Muscle of leg (tissue), 11 donors: ENCODE results near the gene MAD1L1. TPM values are rescaled to one million over a fixed set of nuclear protein-coding genes. Genes with fewer than 3 reads are reported as not detected.
A peak's percentile ranks its signal among the peaks of the same experiment; 100 is the strongest.
"Not testable (repeated sequence)": the region's sequence is repeated elsewhere in the genome, so short reads cannot be mapped to it uniquely, and the experiment has no call there.

ENCODE experiments used
- DNase-seq: peaks from one replicate; pipeline ENCODE4 v3.0.0; 2013
- H3K27ac ChIP-seq: one replicate; pipeline ENCODE4 v1.5.1; 2013; ENCODE audit warnings: mild to moderate bottlenecking, low read length, control low read depth
- H3K27me3 ChIP-seq: one replicate; pipeline ENCODE4 v1.6.1; 2013; ENCODE audit warnings: low read length; ENCODE audit not compliant: control insufficient read depth, insufficient read depth
- H3K36me3 ChIP-seq: one replicate; pipeline ENCODE4 v1.6.1; 2013; ENCODE audit warnings: low read length; ENCODE audit not compliant: control insufficient read depth, insufficient read depth
- H3K4me1 ChIP-seq: one replicate; pipeline ENCODE4 v1.6.1; 2013; ENCODE audit warnings: low read length; ENCODE audit not compliant: control insufficient read depth, insufficient read depth
- H3K4me3 ChIP-seq: one replicate; pipeline ENCODE4 v1.5.1; 2013; ENCODE audit warnings: low read length, control low read depth
- H3K9me3 ChIP-seq: replicated peaks from 2 replicates; pipeline ENCODE4 v1.6.1; 2013; ENCODE audit warnings: low read depth, low read length; ENCODE audit not compliant: control insufficient read depth
- WGBS: methylation state at CpG from one replicate; pipeline ENCODE4 v1.1.5; 2013; ENCODE audit warnings: missing lambda C conversion rate; ENCODE audit not compliant: insufficient coverage; 5-methylcytosine and 5-hydroxymethylcytosine counted together
- polyA plus RNA-seq, 8 donors: library from polyadenylated mRNA; unstranded; fragments of 120-200 nt; gene quantifications; one replicate each; pipeline versions ENCODE4 v1.2.1 to v1.2.3, GENCODE V29; 2013; ENCODE audit warnings: inconsistent platforms in 1 of 8, low replicate concordance in 1 of 8; ENCODE audit not compliant: insufficient read length in 8 of 8, insufficient read depth in 1 of 8
- total RNA-seq: library from RNA; stranded (reverse); fragments of 120-200 nt; gene quantifications from one replicate; pipeline ENCODE4 v1.2.4, GENCODE V29; 2013

The MAD1L1 gene
- total and polyA plus RNA-seq, 9 donors: 19.1 to 38.7 (median 21.8) TPM

GRCh38 chr7:1844951-1845390 lies 387.8 kb downstream of the MAD1L1 start:
- 89% methylated on average over 16 of the region's 16 CpGs for WGBS
- no peak for DNase-seq

DNA sequence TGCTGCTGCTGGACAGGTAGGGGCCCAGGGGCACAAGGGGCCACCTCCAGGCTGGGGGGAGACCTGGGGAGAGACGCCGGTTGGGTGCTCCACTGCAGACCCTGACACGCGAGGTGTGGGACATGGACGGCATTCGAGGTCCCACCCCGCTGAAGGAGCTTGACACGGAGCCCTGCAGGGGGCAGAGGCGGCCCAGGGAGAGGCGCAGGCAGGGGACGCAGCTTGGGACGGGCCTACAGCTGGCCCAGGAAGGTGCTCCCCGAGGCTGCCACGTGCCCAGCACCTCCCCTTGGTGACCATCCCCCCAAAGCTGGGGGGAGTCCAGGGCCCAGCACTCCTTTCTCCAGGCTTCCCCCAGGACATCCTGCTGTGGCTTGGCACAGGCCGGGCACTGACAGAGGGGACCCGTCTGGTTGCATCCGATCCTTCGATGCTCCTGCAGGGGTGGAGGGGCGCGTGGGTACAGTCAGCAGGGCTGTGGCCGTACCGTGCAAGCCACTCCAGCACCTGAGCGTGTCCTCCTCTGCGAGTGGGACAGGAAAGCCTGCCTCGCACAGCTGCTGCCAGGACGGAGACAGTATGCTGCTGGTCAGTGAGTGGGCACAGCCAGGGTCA lies 388.3 kb downstream of the MAD1L1 start:
- Histone ChIP-seq H3K9me3 (no peaks in the 10 kb centered on the region), H3K27ac (no peak overlapping the region), H3K4me1 (peaks cover 39% of the 10 kb centered on the region), H3K27me3 (no peaks in the 10 kb centered on the region), H3K4me3 (no peak overlapping the region), H3K36me3 (no peaks in the 10 kb centered on the region)
- 83% methylated on average over 26 of the region's 26 CpGs for WGBS
- no peak for DNase-seq

More at GRCh38 chr7:1844951-1845390, 387.8 kb downstream of the MAD1L1 start:
- no peaks in the 10 kb centered on the region for H3K36me3 ChIP-seq
- H3K9me3 ChIP-seq: no peaks in the 10 kb centered on the region
- peaks cover 39% of the 10 kb centered on the region for H3K4me1 ChIP-seq
- no peak overlapping the region for H3K27ac ChIP-seq
- no peaks in the 10 kb centered on the region for H3K27me3 ChIP-seq
- no peak overlapping the region for H3K4me3 ChIP-seq

DNA sequence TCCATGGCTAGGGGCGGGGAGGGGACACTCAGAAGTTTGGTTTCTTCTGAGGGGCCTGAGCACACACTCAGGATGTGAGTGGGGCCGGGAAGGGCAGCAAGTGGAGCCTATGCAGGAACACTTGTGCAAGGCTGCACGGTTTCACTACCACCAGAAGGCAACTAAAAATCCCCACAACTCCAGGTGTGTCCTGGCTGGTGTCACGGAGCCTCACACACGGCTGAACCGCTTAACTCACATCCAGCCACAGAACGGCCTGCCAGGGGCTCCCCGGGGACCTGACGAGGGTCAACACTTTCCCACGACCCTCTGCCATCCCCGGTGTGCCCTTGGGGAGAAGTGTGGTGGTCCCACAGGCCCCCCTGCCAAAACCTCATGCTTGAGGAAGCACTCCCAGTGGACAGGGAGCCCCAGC lies 388.8 kb downstream of the MAD1L1 start:
- WGBS: no CpG with 5 or more reads among the region's 11 CpGs
- no peaks in the 10 kb centered on the region for H3K36me3 ChIP-seq

GRCh38 chr7:1843271-1843861 lies 389.4 kb downstream of the MAD1L1 start:
- peak overlapping the region; percentile 76 for H3K27ac ChIP-seq
- 32% methylated on average over 15 of the region's 26 CpGs for WGBS
- DNase-seq: peak; percentile 76

More for the DNA sequence above, 388.8 kb downstream of the MAD1L1 start:
- H3K27ac ChIP-seq: peak overlapping the region; percentile 76
- no peak overlapping the region for H3K4me3 ChIP-seq
- H3K9me3 ChIP-seq: no peaks in the 10 kb centered on the region
- no peak for DNase-seq
- peaks cover 39% of the 10 kb centered on the region for H3K4me1 ChIP-seq
- no peaks in the 10 kb centered on the region for H3K27me3 ChIP-seq

DNA sequence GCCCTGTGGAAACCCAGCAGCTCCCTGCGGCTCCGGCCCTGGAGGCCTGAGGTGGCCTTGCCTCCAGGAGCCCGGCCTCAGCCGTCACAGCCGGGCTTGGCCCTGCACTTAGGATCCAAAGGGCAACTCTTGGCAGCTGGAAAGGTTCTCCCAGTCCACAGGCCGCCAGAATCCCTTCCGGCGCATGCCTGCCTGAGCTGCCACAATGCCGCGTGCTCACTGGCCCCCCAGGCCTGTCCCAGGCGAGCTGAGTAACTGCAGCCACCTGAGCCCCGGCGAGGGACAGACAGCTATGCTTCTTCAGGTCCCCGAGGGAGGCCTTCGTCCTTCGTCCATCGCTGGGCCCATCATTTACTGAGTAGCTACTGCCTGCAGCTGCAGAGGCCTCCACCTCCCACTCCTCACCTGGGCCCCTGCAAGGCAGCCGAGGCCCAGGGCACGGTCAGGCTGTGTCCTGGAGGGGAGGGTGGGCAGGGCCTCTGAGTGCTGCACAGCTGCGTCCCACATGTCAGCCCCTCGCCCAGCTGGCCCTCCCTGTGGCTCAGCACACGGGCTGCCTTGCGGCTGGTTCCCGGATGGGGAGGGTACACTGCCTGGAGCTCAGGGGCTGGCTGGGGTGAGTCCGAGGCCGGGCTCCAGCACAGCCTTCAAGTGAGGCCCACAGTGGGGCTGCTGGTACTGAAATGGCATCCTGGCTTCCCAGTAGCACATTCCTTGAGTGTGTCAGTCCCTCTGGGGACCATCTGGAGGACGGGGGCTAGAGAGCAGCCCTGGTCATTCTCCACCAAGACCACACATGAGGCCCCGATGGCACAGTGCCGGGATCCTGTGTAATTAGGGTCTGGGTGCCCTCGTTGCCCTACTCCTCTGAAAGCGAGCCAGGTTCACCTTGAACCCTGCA lies 390.2 kb downstream of the MAD1L1 start:
- H3K4me1 ChIP-seq: peaks cover 39% of the 10 kb centered on the region
- H3K27ac ChIP-seq: peak overlapping the region; percentile 76
- no peaks in the 10 kb centered on the region for H3K9me3 ChIP-seq
- no peak overlapping the region for H3K4me3 ChIP-seq
- DNase-seq: peak; percentile 77
- H3K27me3 ChIP-seq: no peaks in the 10 kb centered on the region
- H3K36me3 ChIP-seq: no peaks in the 10 kb centered on the region
- 49% methylated on average over 28 of the region's 31 CpGs for WGBS

More at GRCh38 chr7:1843271-1843861, 389.4 kb downstream of the MAD1L1 start:
- no peaks in the 10 kb centered on the region for H3K9me3 ChIP-seq
- no peaks in the 10 kb centered on the region for H3K36me3 ChIP-seq
- H3K27me3 ChIP-seq: no peaks in the 10 kb centered on the region
- H3K4me3 ChIP-seq: no peak overlapping the region
- peaks cover 39% of the 10 kb centered on the region for H3K4me1 ChIP-seq

DNA sequence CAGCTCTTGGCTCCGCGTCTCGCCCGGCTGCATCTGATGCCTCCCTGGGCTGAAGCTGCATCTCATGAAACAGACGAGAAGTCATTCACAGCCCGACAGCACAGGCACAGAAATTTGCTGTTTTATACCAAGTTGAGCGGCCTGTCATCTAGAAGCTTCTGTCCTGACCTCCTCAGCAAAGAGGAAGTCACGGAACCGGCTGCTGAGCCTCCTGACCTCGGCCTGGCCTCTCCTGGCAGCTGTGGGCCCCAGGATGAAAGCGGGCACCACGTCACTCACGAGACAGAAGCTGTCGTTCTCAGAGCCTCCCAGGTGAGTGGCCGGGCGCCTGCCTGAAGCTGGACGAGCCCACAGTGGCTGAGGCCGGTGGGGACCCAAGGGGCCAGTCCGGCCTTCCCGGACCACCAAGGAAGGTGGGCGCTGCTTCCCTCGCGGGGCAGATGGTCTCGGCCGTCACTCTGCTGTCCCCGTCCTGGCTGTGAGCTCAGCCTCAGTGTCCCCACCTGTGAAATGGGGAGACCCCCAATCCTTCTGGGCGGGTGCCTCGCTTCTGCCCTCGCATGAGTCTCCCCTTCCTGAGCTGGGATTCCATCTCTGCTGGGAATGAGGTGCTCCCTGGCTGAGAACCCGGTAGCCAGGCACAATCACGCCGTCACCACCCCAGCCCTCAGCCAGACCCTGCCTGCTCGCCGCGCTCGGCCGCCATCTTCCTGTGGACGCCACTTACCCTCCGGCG lies 391.3 kb downstream of the MAD1L1 start:
- H3K4me3 ChIP-seq, H3K27ac ChIP-seq, DNase-seq, H3K27me3 ChIP-seq, H3K9me3 ChIP-seq, H3K36me3 ChIP-seq: not testable (repeated sequence)
- H3K4me1 ChIP-seq: peaks cover 39% of the 10 kb centered on the region
- 86% methylated on average over 23 of the region's 40 CpGs for WGBS

DNA sequence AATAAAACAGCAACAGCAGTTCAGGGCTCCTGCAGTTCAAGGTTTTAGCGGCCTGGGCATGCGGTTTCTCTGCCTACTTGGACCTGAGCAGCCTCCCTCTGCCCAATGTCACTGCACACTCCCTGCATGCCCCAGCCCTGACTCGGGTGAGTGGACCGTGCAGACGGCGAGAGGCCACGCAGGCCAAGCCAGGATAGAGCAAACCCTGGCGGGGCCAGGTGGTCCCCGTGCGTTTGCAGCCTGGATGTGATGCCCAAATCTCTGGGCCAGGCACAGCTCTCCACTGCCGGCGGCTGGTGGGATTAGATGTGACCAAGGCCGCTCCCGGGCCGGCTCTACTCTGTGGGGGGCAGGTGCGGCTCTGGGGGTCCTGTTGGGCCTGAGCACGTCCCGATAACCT lies 392.0 kb downstream of the MAD1L1 start:
- H3K9me3 ChIP-seq, H3K27me3 ChIP-seq, H3K36me3 ChIP-seq, H3K27ac ChIP-seq, H3K4me3 ChIP-seq, DNase-seq: not testable (repeated sequence)
- peaks cover 39% of the 10 kb centered on the region for H3K4me1 ChIP-seq
- WGBS: 89% methylated on average over 11 of the region's 18 CpGs

GRCh38 chr7:1839701-1840100 lies 393.0 kb downstream of the MAD1L1 start:
- Histone ChIP-seq H3K4me3 (no peak overlapping the region), H3K4me1 (peaks cover 33% of the 10 kb centered on the region), H3K27me3 (no peaks in the 10 kb centered on the region), H3K9me3 (peaks cover 2% of the 10 kb centered on the region), H3K27ac (no peak overlapping the region), H3K36me3 (no peaks in the 10 kb centered on the region)
- DNase-seq: no peak
- WGBS: 87% methylated on average over 10 of the region's 14 CpGs

DNA sequence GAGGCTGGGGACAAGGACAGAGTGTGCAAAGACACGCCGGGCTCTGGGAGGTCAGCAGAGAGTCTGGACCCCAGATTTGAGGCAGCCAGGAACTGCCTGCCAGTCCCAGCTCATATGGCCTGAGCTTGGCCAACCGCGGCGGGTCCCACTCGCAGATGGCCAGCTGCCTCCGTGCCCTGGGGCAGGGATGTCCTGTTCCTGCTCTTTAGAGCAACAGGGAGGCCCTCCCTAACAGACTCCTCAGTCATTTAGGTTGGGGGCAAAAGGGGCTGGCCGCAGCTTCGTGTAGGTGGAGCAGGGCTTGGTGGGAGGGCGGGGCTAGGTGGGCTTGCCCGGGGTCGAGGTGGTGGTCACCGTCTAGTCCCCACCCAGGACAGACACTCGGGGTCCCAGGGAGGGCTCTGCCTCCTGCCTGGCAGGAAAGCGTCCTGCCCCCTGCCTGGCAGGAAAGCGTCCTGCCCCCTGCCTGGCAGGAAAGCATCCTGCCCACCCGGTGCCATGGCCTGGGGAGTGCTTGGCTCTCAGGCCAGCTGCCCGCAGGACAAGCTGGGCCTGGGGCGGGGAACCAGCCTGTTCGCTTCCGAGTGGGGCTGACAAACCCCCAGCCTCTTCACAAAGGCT lies 393.7 kb downstream of the MAD1L1 start:
- not testable (repeated sequence) for DNase-seq, H3K27ac ChIP-seq, H3K36me3 ChIP-seq, H3K27me3 ChIP-seq, H3K4me3 ChIP-seq, H3K9me3 ChIP-seq
- 91% methylated on average over 9 of the region's 21 CpGs for WGBS
- peaks cover 27% of the 10 kb centered on the region for H3K4me1 ChIP-seq
